Common myeloid progenitor, CD34-positive (primary cell): ENCODE data around the gene TTBK2.
A peak's percentile ranks its signal among the peaks of the same experiment; 100 is the strongest.

Source experiments
- CTCF ChIA-PET: fragments of 350-600 bp; sonication (Branson Sonifier 250); formaldehyde crosslinking; loops from one replicate; lab custom pipeline; 2021; ENCODE audit warnings: antibody characterized with exemption; lab: Charles Lee
- POLR2A ChIA-PET: fragments of 350-600 bp; sonication (Branson Sonifier 250); formaldehyde crosslinking; loops from one replicate; lab custom pipeline; 2021; ENCODE audit warnings: antibody characterized with exemption; lab: Charles Lee
- DNase-seq, 3 donors: peaks; one replicate each; pipeline versions ENCODE4 v3.0.0 to v3.0.0-alpha.2; 2013
- H3K27ac ChIP-seq, 2 experiments: 1 replicate in 1 of 2; 2 replicates in 1 of 2; pipeline ENCODE4 v1.7.0; 2013; ENCODE audit warnings: inconsistent platforms in 2 of 2, low read length in 2 of 2, mild to moderate bottlenecking in 2 of 2, low read depth in 1 of 2, moderate library complexity in 1 of 2; ENCODE audit not compliant: severe bottlenecking in 2 of 2, insufficient read depth in 1 of 2, poor library complexity in 1 of 2
- H3K27me3 ChIP-seq, 5 experiments: replicated peaks in 2 of 5; 1 replicate in 3 of 5; 2 replicates in 2 of 5; pipeline versions ENCODE4 v1.6.1 to v1.7.0; 2013; ENCODE audit warnings: low read length in 4 of 5, mild to moderate bottlenecking in 2 of 5, moderate library complexity in 2 of 5, inconsistent platforms in 1 of 5; ENCODE audit not compliant: insufficient read depth in 5 of 5, control insufficient read depth in 4 of 5
- H3K36me3 ChIP-seq, 4 experiments: 1 replicate in 2 of 4; 2 replicates in 2 of 4; pipeline versions ENCODE4 v1.6.1 to v1.7.0; 2013; ENCODE audit warnings: low read length in 3 of 4, control low read depth in 1 of 4, mild to moderate bottlenecking in 1 of 4; ENCODE audit not compliant: control insufficient read depth in 4 of 4, insufficient read depth in 4 of 4
- H3K4me1 ChIP-seq, 4 experiments: 1 replicate in 3 of 4; 2 replicates in 1 of 4; pipeline versions ENCODE4 v1.6.1 to v1.7.1; 2013; ENCODE audit warnings: low read length in 3 of 4, mild to moderate bottlenecking in 3 of 4, control low read depth in 1 of 4, inconsistent platforms in 1 of 4, moderate library complexity in 1 of 4; ENCODE audit not compliant: control insufficient read depth in 4 of 4, insufficient read depth in 4 of 4; ENCODE audit errors: control extremely low read depth in 1 of 4
- H3K4me3 ChIP-seq, 7 experiments: 1 replicate in 4 of 7; 2 replicates in 3 of 7; pipeline versions ENCODE4 v1.5.1 to v1.7.0; 2013; ENCODE audit warnings: mild to moderate bottlenecking in 7 of 7, low read length in 6 of 7, moderate library complexity in 6 of 7, inconsistent platforms in 2 of 7, low read depth in 2 of 7, control low read depth in 1 of 7; ENCODE audit not compliant: insufficient read depth in 4 of 7, control insufficient read depth in 1 of 7; ENCODE audit errors: extremely low read depth in 1 of 7
- H3K9me3 ChIP-seq, 5 experiments: 1 replicate in 4 of 5; 2 replicates in 1 of 5; pipeline versions ENCODE4 v1.6.1 to v1.7.1; 2013; ENCODE audit warnings: low read length in 4 of 5, mild to moderate bottlenecking in 2 of 5, inconsistent platforms in 1 of 5, low read depth in 1 of 5, moderate library complexity in 1 of 5; ENCODE audit not compliant: control insufficient read depth in 4 of 5, insufficient read depth in 2 of 5; ENCODE audit errors: control extremely low read depth in 1 of 5
- WGBS: methylation state at CpG from one replicate; pipeline ENCODE4 v1.1.5; 2013; ENCODE audit not compliant: insufficient coverage; 5-methylcytosine and 5-hydroxymethylcytosine counted together

The TTBK2 gene

GRCh38 chr15:42707068-42707467, 213.5 kb downstream of the TTBK2 start:
- H3K36me3 ChIP-seq, result peaks cover 9 to 17% (median 10%) of the 10 kb centered on the region in 4 experiments
- POLR2A ChIA-PET, result interaction anchor here (0.6 kb wide), 1 partner anchor 1577 kb away, joined by 3 read pairs; no protein-coding TSS in a partner anchor
- DNase-seq, result peak in 2 of 3 donors; percentile 25 to 31
- CTCF ChIA-PET, result interaction anchor here (0.7 to 3.1 kb wide), 4 partner anchors 16 to 497 kb away, joined by 3 to 10 read pairs (median 4); no protein-coding TSS in a partner anchor
- peaks cover 0 to 4% (median 1%) of the 10 kb centered on the region in 4 experiments for H3K4me1 ChIP-seq
- H3K27ac ChIP-seq, result no peak overlapping the region
- WGBS, result 92% methylated on average over 2 of the region's 2 CpGs
- H3K9me3 ChIP-seq, result no peaks in the 10 kb centered on the region
- H3K27me3 ChIP-seq, result no peaks in the 10 kb centered on the region
- no peak overlapping the region for H3K4me3 ChIP-seq

DNA sequence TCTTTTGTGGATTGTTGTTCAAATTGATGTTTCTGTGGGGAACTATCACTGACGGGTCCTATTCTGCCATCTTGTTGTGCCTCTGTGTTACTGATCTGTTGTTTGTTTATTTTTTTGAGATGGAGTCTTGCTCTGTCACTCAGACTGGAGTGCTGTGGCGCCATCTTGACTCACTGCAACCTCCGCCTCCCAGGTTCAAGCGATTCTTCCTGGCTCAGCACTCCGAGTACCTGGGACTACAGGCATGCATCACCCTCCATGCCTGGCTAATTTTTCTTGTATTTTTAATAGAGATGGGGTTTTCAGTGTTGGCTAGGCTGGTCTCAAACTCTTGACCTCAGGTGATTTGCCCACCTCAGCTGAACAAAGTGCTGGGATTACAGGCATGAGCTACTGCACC, 215.2 kb downstream of the TTBK2 start:
- 100% methylated on average over 1 of the region's 5 CpGs for WGBS
- Histone ChIP-seq H3K4me3 (no peak overlapping the region), H3K9me3 (peaks cover 0 to 3% (median 0%) of the 10 kb centered on the region in 5 experiments), H3K27me3 (no peaks in the 10 kb centered on the region), H3K4me1 (peaks cover 0 to 4% (median 1%) of the 10 kb centered on the region in 4 experiments), H3K36me3 (peaks cover 15 to 25% (median 19%) of the 10 kb centered on the region in 4 experiments), H3K27ac (no peak overlapping the region)
- no peak for DNase-seq
- ChIA-PET POLR2A (no interaction called here), CTCF (interaction anchor here (0.8 to 3.1 kb wide), 8 partner anchors 9 to 499 kb away, joined by 3 to 13 read pairs (median 4); no protein-coding TSS in a partner anchor)

GRCh38 chr15:42704492-42704926, 216.1 kb downstream of the TTBK2 start:
- no peak overlapping the region for H3K4me3 ChIP-seq
- H3K4me1 ChIP-seq, result peaks cover 0 to 4% (median 1%) of the 10 kb centered on the region in 4 experiments
- CTCF ChIA-PET, result interaction anchor here (1.8 to 3.1 kb wide), 3 partner anchors 20 to 500 kb away, joined by 5 to 13 read pairs (median 10); no protein-coding TSS in a partner anchor
- no peak overlapping the region for H3K27ac ChIP-seq
- peak; percentile 58 to 80 (median 71) for DNase-seq
- H3K27me3 ChIP-seq, result no peaks in the 10 kb centered on the region
- peaks cover 18 to 32% (median 23%) of the 10 kb centered on the region in 4 experiments for H3K36me3 ChIP-seq
- peaks cover 0 to 3% (median 0%) of the 10 kb centered on the region in 5 experiments for H3K9me3 ChIP-seq
- POLR2A ChIA-PET, result no interaction called here
- WGBS, result 50% methylated on average over 2 of the region's 4 CpGs

GRCh38 chr15:42696626-42697025, 224.0 kb downstream of the TTBK2 start:
- H3K9me3 ChIP-seq, result peaks cover 0 to 3% (median 0%) of the 10 kb centered on the region in 5 experiments
- POLR2A ChIA-PET, result no interaction called here
- no peaks in the 10 kb centered on the region for H3K27me3 ChIP-seq
- peaks cover 14 to 86% (median 58%) of the 10 kb centered on the region in 4 experiments for H3K36me3 ChIP-seq
- no peak for DNase-seq
- no peaks in the 10 kb centered on the region for H3K4me1 ChIP-seq
- H3K4me3 ChIP-seq, result no peak overlapping the region
- WGBS, result 93% methylated on average over 4 of the region's 5 CpGs
- H3K27ac ChIP-seq, result no peak overlapping the region
- CTCF ChIA-PET, result interaction anchor here (0.9 to 1.7 kb wide), 3 partner anchors 9 to 16 kb away, joined by 3 to 7 read pairs (median 4); no protein-coding TSS in a partner anchor

DNA sequence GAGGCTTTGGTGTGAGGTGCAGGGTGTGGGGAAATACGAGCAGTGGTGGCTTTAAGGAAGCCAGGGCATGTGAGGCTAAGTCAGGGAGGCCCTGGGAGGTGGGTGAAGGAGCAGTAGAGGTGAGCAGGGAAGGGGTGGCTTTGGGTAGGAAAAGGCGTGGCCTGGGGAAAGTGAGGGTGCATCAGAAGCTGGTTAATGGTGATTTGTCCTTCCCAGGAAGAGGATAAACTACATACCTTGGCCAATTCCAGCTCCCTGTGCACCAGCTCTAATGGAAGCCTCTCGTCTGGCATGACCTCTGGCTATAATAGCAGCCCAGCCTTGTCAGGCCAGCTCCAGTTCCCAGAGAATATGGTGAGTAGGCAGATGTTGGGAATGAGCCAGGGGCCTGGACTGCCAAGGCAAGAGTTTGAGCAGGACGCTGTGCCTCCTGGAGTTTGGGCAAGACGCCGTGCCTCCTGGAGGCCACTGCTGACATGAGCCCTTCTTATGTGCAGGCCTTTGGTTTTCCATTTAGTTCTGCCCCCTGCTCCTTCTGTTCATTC, 225.0 kb downstream of the TTBK2 start:
- Histone ChIP-seq H3K4me3 (no peak overlapping the region), H3K4me1 (peaks cover 0 to 6% (median 0%) of the 10 kb centered on the region in 4 experiments), H3K27me3 (no peaks in the 10 kb centered on the region), H3K9me3 (no peaks in the 10 kb centered on the region), H3K27ac (no peak overlapping the region), H3K36me3 (peaks cover 9 to 86% (median 58%) of the 10 kb centered on the region in 4 experiments)
- no peak for DNase-seq
- 93% methylated on average over 5 of the region's 6 CpGs for WGBS
- ChIA-PET CTCF (interaction anchor here (1.0 to 1.7 kb wide), 3 partner anchors 8 to 15 kb away, joined by 4 to 7 read pairs (median 4); no protein-coding TSS in a partner anchor), POLR2A (no interaction called here)

GRCh38 chr15:42694398-42694797, 226.2 kb downstream of the TTBK2 start:
- Histone ChIP-seq H3K27me3 (no peaks in the 10 kb centered on the region), H3K4me1 (peaks cover 0 to 7% (median 0%) of the 10 kb centered on the region in 4 experiments), H3K9me3 (no peaks in the 10 kb centered on the region), H3K36me3 (peaks cover 7 to 87% (median 58%) of the 10 kb centered on the region in 4 experiments), H3K27ac (no peak overlapping the region), H3K4me3 (no peak overlapping the region)
- ChIA-PET CTCF (interaction anchor here (1.2 kb wide), 1 partner anchor 9 kb away, joined by 4 read pairs; no protein-coding TSS in a partner anchor), POLR2A (no interaction called here)
- 97% methylated on average over 9 of the region's 10 CpGs for WGBS
- DNase-seq, result no peak

GRCh38 chr15:42693942-42694341, 226.6 kb downstream of the TTBK2 start:
- WGBS, result 100% methylated on average over 6 of the region's 6 CpGs
- no peaks in the 10 kb centered on the region for H3K27me3 ChIP-seq
- POLR2A ChIA-PET, result no interaction called here
- no peak for DNase-seq
- H3K4me1 ChIP-seq, result peaks cover 0 to 7% (median 0%) of the 10 kb centered on the region in 4 experiments
- peaks cover 7 to 92% (median 62%) of the 10 kb centered on the region in 4 experiments for H3K36me3 ChIP-seq
- CTCF ChIA-PET, result no interaction called here
- H3K9me3 ChIP-seq, result no peaks in the 10 kb centered on the region
- H3K27ac ChIP-seq, result no peak overlapping the region
- H3K4me3 ChIP-seq, result no peak overlapping the region
